A549 (cell line): ENCODE results near the gene OR52L1.

Experiments
- ESRRA ChIP-seq: fragments of 150-350 bp; IDR thresholded peaks from 2 replicates; pipeline ENCODE4 v1.6.1; 2014; ENCODE audit warnings: mild to moderate bottlenecking, low read length, borderline replicate concordance
- JUN ChIP-seq, 2 experiments: fragments of >200 bp; sonication (Bioruptor Twin); formaldehyde crosslinking; IDR thresholded peaks; 2 replicates in 1 of 2; 3 replicates in 1 of 2; pipeline ENCODE4 v1.6.1; 2016 to 2017
- KDM5A ChIP-seq: fragments of 200-600 bp; sonication (generic); IDR thresholded peaks from 2 replicates; pipeline ENCODE4 v1.6.1; 2016; ENCODE audit warnings: antibody characterized with exemption, mild to moderate bottlenecking
- MAZ ChIP-seq: fragments of 150-350 bp; IDR thresholded peaks from 2 replicates; pipeline ENCODE4 v1.6.1; 2014; ENCODE audit warnings: antibody characterized with exemption, low read depth, low read length, borderline replicate concordance
- POLR2A ChIP-seq: IDR thresholded peaks from 2 replicates; pipeline ENCODE4 v1.6.1; 2012; ENCODE audit warnings: mild to moderate bottlenecking, low read length
- RFX5 ChIP-seq: fragments of 450-650 bp; IDR thresholded peaks from 2 replicates; pipeline ENCODE4 v1.7.1; 2014; ENCODE audit warnings: antibody characterized with exemption, mild to moderate bottlenecking, moderate library complexity
- RNF2 ChIP-seq: fragments of 200-600 bp; sonication (generic); IDR thresholded peaks from 2 replicates; pipeline ENCODE4 v1.6.1; 2016; ENCODE audit warnings: low read depth, mild to moderate bottlenecking, antibody characterized with exemption, moderate library complexity, borderline replicate concordance
- TF ChIP-seq, protein P1 (sequence below): fragments of 250-450 bp; sonication (Bioruptor Pico); IDR thresholded peaks from 2 replicates; pipeline ENCODE4 v1.5.0; 2021; ENCODE audit warnings: mild to moderate bottlenecking, moderate library complexity, borderline replicate concordance
- TF ChIP-seq, protein P2 (sequence below): fragments of >200 bp; sonication (Bioruptor Twin); formaldehyde crosslinking; IDR thresholded peaks from 3 replicates; pipeline ENCODE4 v1.5.1; 2016
- TF ChIP-seq, protein P3 (sequence below): fragments of 200-600 bp; sonication (generic); IDR thresholded peaks from 2 replicates; pipeline ENCODE4 v1.6.1; 2016; ENCODE audit warnings: antibody characterized with exemption, mild to moderate bottlenecking, moderate library complexity
- TF ChIP-seq, protein P4 (sequence below): fragments of >200 bp; sonication (Bioruptor Twin); formaldehyde crosslinking; IDR thresholded peaks from 3 replicates; pipeline ENCODE4 v1.6.1; 2016

DNA sequence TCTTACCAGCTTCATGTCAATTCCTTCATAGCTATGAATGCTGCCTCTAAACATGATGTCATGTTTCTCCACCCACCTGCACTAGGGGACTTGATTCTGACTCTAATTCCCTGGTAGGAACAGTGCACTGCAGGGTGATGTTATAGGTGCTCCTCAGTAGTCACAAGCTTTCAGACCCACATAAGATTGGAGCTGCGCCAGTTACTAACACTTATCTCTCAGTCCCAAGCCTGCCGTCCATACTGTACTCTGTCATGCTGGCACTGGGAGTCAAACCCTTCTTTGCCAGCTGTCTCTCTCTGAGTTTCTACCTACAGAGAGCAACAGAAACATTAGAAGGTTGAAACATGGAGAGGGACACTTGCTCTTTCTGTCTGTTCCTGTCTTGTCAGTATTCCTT, 38.3 kb upstream of the OR52L1 start:
- TF ChIP-seq, protein P1, sequence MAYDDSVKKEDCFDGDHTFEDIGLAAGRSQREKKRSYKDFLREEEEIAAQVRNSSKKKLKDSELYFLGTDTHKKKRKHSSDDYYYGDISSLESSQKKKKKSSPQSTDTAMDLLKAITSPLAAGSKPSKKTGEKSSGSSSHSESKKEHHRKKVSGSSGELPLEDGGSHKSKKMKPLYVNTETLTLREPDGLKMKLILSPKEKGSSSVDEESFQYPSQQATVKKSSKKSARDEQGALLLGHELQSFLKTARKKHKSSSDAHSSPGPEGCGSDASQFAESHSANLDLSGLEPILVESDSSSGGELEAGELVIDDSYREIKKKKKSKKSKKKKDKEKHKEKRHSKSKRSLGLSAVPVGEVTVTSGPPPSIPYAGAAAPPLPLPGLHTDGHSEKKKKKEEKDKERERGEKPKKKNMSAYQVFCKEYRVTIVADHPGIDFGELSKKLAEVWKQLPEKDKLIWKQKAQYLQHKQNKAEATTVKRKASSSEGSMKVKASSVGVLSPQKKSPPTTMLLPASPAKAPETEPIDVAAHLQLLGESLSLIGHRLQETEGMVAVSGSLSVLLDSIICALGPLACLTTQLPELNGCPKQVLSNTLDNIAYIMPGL (CRISPR knock-in tag), result no peak
- no peak for TF ChIP-seq POLR2A
- TF ChIP-seq RFX5, result no peak
- TF ChIP-seq, protein P2, sequence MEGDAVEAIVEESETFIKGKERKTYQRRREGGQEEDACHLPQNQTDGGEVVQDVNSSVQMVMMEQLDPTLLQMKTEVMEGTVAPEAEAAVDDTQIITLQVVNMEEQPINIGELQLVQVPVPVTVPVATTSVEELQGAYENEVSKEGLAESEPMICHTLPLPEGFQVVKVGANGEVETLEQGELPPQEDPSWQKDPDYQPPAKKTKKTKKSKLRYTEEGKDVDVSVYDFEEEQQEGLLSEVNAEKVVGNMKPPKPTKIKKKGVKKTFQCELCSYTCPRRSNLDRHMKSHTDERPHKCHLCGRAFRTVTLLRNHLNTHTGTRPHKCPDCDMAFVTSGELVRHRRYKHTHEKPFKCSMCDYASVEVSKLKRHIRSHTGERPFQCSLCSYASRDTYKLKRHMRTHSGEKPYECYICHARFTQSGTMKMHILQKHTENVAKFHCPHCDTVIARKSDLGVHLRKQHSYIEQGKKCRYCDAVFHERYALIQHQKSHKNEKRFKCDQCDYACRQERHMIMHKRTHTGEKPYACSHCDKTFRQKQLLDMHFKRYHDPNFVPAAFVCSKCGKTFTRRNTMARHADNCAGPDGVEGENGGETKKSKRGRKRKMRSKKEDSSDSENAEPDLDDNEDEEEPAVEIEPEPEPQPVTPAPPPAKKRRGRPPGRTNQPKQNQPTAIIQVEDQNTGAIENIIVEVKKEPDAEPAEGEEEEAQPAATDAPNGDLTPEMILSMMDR, result no peak
- TF ChIP-seq, protein P3, sequence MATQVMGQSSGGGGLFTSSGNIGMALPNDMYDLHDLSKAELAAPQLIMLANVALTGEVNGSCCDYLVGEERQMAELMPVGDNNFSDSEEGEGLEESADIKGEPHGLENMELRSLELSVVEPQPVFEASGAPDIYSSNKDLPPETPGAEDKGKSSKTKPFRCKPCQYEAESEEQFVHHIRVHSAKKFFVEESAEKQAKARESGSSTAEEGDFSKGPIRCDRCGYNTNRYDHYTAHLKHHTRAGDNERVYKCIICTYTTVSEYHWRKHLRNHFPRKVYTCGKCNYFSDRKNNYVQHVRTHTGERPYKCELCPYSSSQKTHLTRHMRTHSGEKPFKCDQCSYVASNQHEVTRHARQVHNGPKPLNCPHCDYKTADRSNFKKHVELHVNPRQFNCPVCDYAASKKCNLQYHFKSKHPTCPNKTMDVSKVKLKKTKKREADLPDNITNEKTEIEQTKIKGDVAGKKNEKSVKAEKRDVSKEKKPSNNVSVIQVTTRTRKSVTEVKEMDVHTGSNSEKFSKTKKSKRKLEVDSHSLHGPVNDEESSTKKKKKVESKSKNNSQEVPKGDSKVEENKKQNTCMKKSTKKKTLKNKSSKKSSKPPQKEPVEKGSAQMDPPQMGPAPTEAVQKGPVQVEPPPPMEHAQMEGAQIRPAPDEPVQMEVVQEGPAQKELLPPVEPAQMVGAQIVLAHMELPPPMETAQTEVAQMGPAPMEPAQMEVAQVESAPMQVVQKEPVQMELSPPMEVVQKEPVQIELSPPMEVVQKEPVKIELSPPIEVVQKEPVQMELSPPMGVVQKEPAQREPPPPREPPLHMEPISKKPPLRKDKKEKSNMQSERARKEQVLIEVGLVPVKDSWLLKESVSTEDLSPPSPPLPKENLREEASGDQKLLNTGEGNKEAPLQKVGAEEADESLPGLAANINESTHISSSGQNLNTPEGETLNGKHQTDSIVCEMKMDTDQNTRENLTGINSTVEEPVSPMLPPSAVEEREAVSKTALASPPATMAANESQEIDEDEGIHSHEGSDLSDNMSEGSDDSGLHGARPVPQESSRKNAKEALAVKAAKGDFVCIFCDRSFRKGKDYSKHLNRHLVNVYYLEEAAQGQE, result no peak
- TF ChIP-seq, protein P4, sequence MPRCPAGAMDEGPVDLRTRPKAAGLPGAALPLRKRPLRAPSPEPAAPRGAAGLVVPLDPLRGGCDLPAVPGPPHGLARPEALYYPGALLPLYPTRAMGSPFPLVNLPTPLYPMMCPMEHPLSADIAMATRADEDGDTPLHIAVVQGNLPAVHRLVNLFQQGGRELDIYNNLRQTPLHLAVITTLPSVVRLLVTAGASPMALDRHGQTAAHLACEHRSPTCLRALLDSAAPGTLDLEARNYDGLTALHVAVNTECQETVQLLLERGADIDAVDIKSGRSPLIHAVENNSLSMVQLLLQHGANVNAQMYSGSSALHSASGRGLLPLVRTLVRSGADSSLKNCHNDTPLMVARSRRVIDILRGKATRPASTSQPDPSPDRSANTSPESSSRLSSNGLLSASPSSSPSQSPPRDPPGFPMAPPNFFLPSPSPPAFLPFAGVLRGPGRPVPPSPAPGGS, result no peak
- TF ChIP-seq KDM5A, result no peak
- TF ChIP-seq ESRRA, result no peak
- TF ChIP-seq RNF2, result no peak
- TF ChIP-seq MAZ, result no peak
- no peak for TF ChIP-seq JUN (IDR thresholded peaks at IDR 0.05)
